ENCODE measurements around the gene ZWINT. TPM values are rescaled to one million over a fixed set of nuclear protein-coding genes. Genes with fewer than 3 reads are reported as not detected.

The ZWINT gene
- total RNA-seq, 1 experiment from 2014 or later, result 99.1 TPM

DNA sequence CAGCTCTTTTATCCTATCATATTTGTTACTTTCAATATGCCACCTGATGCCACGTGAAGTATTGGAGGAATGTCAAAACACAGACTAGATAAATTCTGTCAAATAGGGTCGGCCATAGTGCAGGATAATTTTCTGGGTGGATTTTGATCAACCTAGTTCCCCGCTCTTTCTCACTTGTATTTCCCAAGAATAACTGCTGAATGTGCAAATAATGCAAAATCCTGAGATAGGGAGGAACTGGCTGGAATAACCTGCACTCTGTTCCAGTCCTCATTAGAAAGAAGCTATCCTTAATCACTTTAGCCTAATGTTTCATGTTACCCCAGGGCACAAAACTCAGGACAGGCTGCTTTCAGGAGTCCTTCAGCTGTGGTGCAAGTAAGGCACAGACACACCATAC lies 33.9 kb downstream of the ZWINT start:
- H3K4me1 ChIP-seq (ENCODE audit: insufficient read depth, low read length), result no peaks in the 10 kb centered on the region
- H2BK20ac ChIP-seq (ENCODE audit: low read depth, low read length, poor library complexity, severe bottlenecking), result no peak overlapping the region
- no CpG with 5 or more reads among the region's 3 CpGs for WGBS (ENCODE audit: extremely low coverage, insufficient read length, low lambda C conversion rate)
- no peak overlapping the region for H3K4ac ChIP-seq (ENCODE audit: low read depth, low read length)
- H3K9ac ChIP-seq (ENCODE audit: extremely low read depth, insufficient read length, low read length), result no peak overlapping the region
- no peak overlapping the region for H4K91ac ChIP-seq (ENCODE audit: insufficient read length, low read depth, low read length)
- H3K9me3 ChIP-seq (ENCODE audit: control insufficient read depth, low read depth, low read length), result no peaks in the 10 kb centered on the region
- Mint-ChIP-seq H3K4me1 (peaks cover 0 to 3% of the 10 kb centered on the region in 2 experiments; a peak in 2 of 4 replicates), H3K9me3 (no peaks in the 10 kb centered on the region), H3K4me3 (no peak overlapping the region), H3K27ac (no peak overlapping the region), H3K36me3 (ENCODE audit: insufficient read depth in 1 of 3, low read depth in 3 of 3) (no peaks in the 10 kb centered on the region), H3K27me3 (ENCODE audit: low read depth) (no peaks in the 10 kb centered on the region)
- H2BK12ac ChIP-seq (ENCODE audit: insufficient read length, low read depth, low read length), result no peak overlapping the region
- H3K18ac ChIP-seq (ENCODE audit: insufficient read length, low read depth, low read length), result no peak overlapping the region
- no peak overlapping the region for H4K8ac ChIP-seq (replicated peaks; ENCODE audit: insufficient read length, low read depth, low read length)
- no peak for DNase-seq
- H3K79me2 ChIP-seq (ENCODE audit: insufficient read depth, low read length), result no peaks in the 10 kb centered on the region
- TF ChIP-seq, protein P1, sequence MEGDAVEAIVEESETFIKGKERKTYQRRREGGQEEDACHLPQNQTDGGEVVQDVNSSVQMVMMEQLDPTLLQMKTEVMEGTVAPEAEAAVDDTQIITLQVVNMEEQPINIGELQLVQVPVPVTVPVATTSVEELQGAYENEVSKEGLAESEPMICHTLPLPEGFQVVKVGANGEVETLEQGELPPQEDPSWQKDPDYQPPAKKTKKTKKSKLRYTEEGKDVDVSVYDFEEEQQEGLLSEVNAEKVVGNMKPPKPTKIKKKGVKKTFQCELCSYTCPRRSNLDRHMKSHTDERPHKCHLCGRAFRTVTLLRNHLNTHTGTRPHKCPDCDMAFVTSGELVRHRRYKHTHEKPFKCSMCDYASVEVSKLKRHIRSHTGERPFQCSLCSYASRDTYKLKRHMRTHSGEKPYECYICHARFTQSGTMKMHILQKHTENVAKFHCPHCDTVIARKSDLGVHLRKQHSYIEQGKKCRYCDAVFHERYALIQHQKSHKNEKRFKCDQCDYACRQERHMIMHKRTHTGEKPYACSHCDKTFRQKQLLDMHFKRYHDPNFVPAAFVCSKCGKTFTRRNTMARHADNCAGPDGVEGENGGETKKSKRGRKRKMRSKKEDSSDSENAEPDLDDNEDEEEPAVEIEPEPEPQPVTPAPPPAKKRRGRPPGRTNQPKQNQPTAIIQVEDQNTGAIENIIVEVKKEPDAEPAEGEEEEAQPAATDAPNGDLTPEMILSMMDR (conservative IDR thresholded peaks at IDR 0.05), result no peak
- no peaks in the 10 kb centered on the region for H3K23me2 ChIP-seq (ENCODE audit: insufficient read length, low read depth, low read length, poor library complexity, severe bottlenecking)
- H4K5ac ChIP-seq (ENCODE audit: insufficient read length, low read depth, low read length), result no peak overlapping the region
- no peaks in the 10 kb centered on the region for H3K27me3 ChIP-seq (ENCODE audit: insufficient read depth, low read length)
- H3K79me1 ChIP-seq (ENCODE audit: insufficient read depth, low read depth, low read length, poor library complexity, severe bottlenecking), result no peaks in the 10 kb centered on the region
- no peak overlapping the region for H3K14ac ChIP-seq (ENCODE audit: insufficient read depth, low read length)
- no peak overlapping the region for H2BK15ac ChIP-seq (ENCODE audit: low read depth, low read length)
- H3T11ph ChIP-seq (ENCODE audit: low read length), result no peak overlapping the region
- H3K4me2 ChIP-seq (ENCODE audit: insufficient read depth, insufficient read length, low read length), result no peak overlapping the region
- H3K56ac ChIP-seq (ENCODE audit: insufficient read length, low read depth, low read length), result no peak overlapping the region
- no peak overlapping the region for H3K23ac ChIP-seq (ENCODE audit: insufficient read length, low read depth, low read length)
- no peak overlapping the region for H2AK5ac ChIP-seq (ENCODE audit: insufficient read length, low read length)
- no peaks in the 10 kb centered on the region for H4K20me1 ChIP-seq (ENCODE audit: control insufficient read depth, insufficient read depth, insufficient read length)
- no peak overlapping the region for H3K27ac ChIP-seq (ENCODE audit: insufficient read length, low read depth, low read length)
- H2BK5ac ChIP-seq (ENCODE audit: insufficient read length, low read length), result no peak overlapping the region
- no peak overlapping the region for H2BK120ac ChIP-seq (ENCODE audit: low read depth, low read length, poor library complexity, severe bottlenecking)
- H2AFZ ChIP-seq (ENCODE audit: low read length), result no peak overlapping the region
